HG03097 (cell line): Measurements from ENCODE around the gene NDOR1.

Source experiments
- ATAC-seq: cut with Tn5 transposase; IDR thresholded peaks from one replicate; pipeline ENCODE4 v1.9.1; 2021; ENCODE audit not compliant: unreplicated experiment, low FRiP score

NDOR1 gene

GRCh38 chr9:137218212-137218753, 12.8 kb downstream of the NDOR1 start:
- no peak for ATAC-seq

- ATAC-seq, result no peak
These were observed 13.3 kb downstream of the NDOR1 start for GRCh38 chr9:137218754-137219271.

GRCh38 chr9:137219757-137220316, 14.3 kb downstream of the NDOR1 start:
- ATAC-seq, result no peak

GRCh38 chr9:137220317-137221094, 15.0 kb downstream of the NDOR1 start:
- no peak for ATAC-seq

GRCh38 chr9:137221095-137221505, 15.6 kb downstream of the NDOR1 start:
- ATAC-seq, result no peak

- ATAC-seq, result no peak
These were observed 16.1 kb downstream of the NDOR1 start for GRCh38 chr9:137221506-137222111.

GRCh38 chr9:137222190-137223077, 16.9 kb downstream of the NDOR1 start, which contains the start of gene RNF208:
RNF208 (minus strand) TSS chr9:137222240; CDS start chr9:137221212, 1,028 bp downstream.
- no peak for ATAC-seq

- peak; percentile 72 for ATAC-seq
These were observed 17.8 kb downstream of the NDOR1 start for GRCh38 chr9:137223078-137223970.

GRCh38 chr9:137224830-137225694, 19.6 kb downstream of the NDOR1 start, which contains the start of gene CYSRT1:
CYSRT1 (plus strand) TSS chr9:137225174; CDS start chr9:137225622, 448 bp downstream.
- ATAC-seq, result no peak

- ATAC-seq, result no peak
These were observed 20.3 kb downstream of the NDOR1 start for GRCh38 chr9:137225699-137226331.

GRCh38 chr9:137226338-137227053, 21.0 kb downstream of the NDOR1 start:
- no peak for ATAC-seq

- ATAC-seq, result no peak
These were observed 21.8 kb downstream of the NDOR1 start, which contains the start of gene RNF224 for GRCh38 chr9:137227054-137227852. RNF224 (plus strand) TSS chr9:137227502; CDS start chr9:137228336, 834 bp downstream.

- ATAC-seq, result no peak
These were observed 22.5 kb downstream of the NDOR1 start for GRCh38 chr9:137227853-137228505.

GRCh38 chr9:137228506-137228967, 23.0 kb downstream of the NDOR1 start:
- ATAC-seq, result no peak
